ENCODE results near the gene MCM8. TPM values are rescaled to one million over a fixed set of nuclear protein-coding genes. Genes with fewer than 3 reads are reported as not detected.

MCM8 gene
- total RNA-seq: 1 to 10 TPM; 2.9 to 7.5 (median 3.9) TPM

- Histone ChIP-seq H3K27ac (peak within 1 kb of the TSS; percentile 51 to 80 (median 78)), H3K4me3 (peak within 1 kb of the TSS; percentile 64 to 89 (median 80)), H3K27me3 (no peaks in the 10 kb centered on the region), H3K9me3 (no peaks in the 10 kb centered on the region), H3K4me1 (peaks cover 16 to 34% (median 24%) of the 10 kb centered on the region in 4 donors), H3K36me3 (peaks cover 0 to 32% (median 14%) of the 10 kb centered on the region in 4 donors)
- ATAC-seq (ENCODE audit: low FRiP score in 2 of 2): peak; percentile 98 to 100
- 0 to 1% methylated on average over 20 to 61 of the region's 61 CpGs for WGBS, 2 donors
- peak in 2 of 6 experiments; percentile 3 to 8 for TF ChIP-seq CTCF (IDR thresholded peaks at IDR 0.05)
- TF ChIP-seq POLR2AphosphoS5 (IDR thresholded peaks at IDR 0.05): peak; percentile 86 to 91
- TF ChIP-seq POLR2A (IDR thresholded peaks at IDR 0.05): peak in 3 of 4 donors; percentile 17 to 56 (median 23)
- peak in 1 of 4 donors; percentile 87 for TF ChIP-seq EP300 (IDR thresholded peaks at IDR 0.05)
- DNase-seq: peak; percentile 96 to 97
These were observed at the start of gene MCM8, which contains the start of gene TRMT6 for GRCh38 chr20:5950271-5951031. TSS of gene MCM8 (plus strand) at chr20:5950652. CDS start at chr20:5952016, 1,364 bp downstream. TSS of gene TRMT6 (minus strand) at chr20:5950533. CDS start at chr20:5950405, 128 bp downstream.

- DNase-seq: no peak
- no peaks in the 10 kb centered on the region for H3K27me3 ChIP-seq
- 54 to 58% methylated on average over 1 of the region's 1 CpG for WGBS, 2 donors
These were observed 49.5 kb upstream of the MCM8 start for GRCh38 chr20:5900908-5901307.

GRCh38 chr20:5908981-5909380 lies 41.5 kb upstream of the MCM8 start:
- no peak for ATAC-seq (ENCODE audit: low FRiP score in 2 of 2)
- 67 to 71% methylated on average over 2 of the region's 2 CpGs for WGBS, 2 donors
- Histone ChIP-seq H3K36me3 (no peaks in the 10 kb centered on the region), H3K4me1 (peaks cover 4 to 9% (median 7%) of the 10 kb centered on the region in 4 donors), H3K9me3 (no peaks in the 10 kb centered on the region), H3K27me3 (peaks cover 0 to 8% (median 4%) of the 10 kb centered on the region in 4 donors), H3K27ac (no peak overlapping the region), H3K4me3 (no peak overlapping the region)
- no peak for DNase-seq
- TF ChIP-seq POLR2AphosphoS5 (IDR thresholded peaks at IDR 0.05) (no peak), EP300 (IDR thresholded peaks at IDR 0.05) (no peak), POLR2A (IDR thresholded peaks at IDR 0.05) (no peak), CTCF (IDR thresholded peaks at IDR 0.05) (no peak)

More at GRCh38 chr20:5900908-5901307, 49.5 kb upstream of the MCM8 start:
- H3K36me3 ChIP-seq: no peaks in the 10 kb centered on the region
- no peaks in the 10 kb centered on the region for H3K4me1 ChIP-seq
- no peak overlapping the region for H3K4me3 ChIP-seq
- ATAC-seq (ENCODE audit: low FRiP score in 2 of 2): no peak
- H3K9me3 ChIP-seq: no peaks in the 10 kb centered on the region
- TF ChIP-seq EP300 (IDR thresholded peaks at IDR 0.05): no peak
- no peak for TF ChIP-seq POLR2A (IDR thresholded peaks at IDR 0.05)
- TF ChIP-seq CTCF (IDR thresholded peaks at IDR 0.05): no peak
- no peak for TF ChIP-seq POLR2AphosphoS5 (IDR thresholded peaks at IDR 0.05)
- no peak overlapping the region for H3K27ac ChIP-seq

- WGBS, 2 donors: 61 to 63% methylated on average over 6 of the region's 6 CpGs
- TF ChIP-seq POLR2A (IDR thresholded peaks at IDR 0.05): no peak
- no peak for TF ChIP-seq POLR2AphosphoS5 (IDR thresholded peaks at IDR 0.05)
- TF ChIP-seq CTCF (IDR thresholded peaks at IDR 0.05): no peak
- no peak for TF ChIP-seq EP300 (IDR thresholded peaks at IDR 0.05)
- H3K4me3 ChIP-seq: no peak overlapping the region
- DNase-seq: no peak
- ATAC-seq (ENCODE audit: low FRiP score in 2 of 2): no peak
- H3K4me1 ChIP-seq: peaks cover 4 to 9% (median 7%) of the 10 kb centered on the region in 4 donors
- H3K36me3 ChIP-seq: no peaks in the 10 kb centered on the region
- peaks cover 0 to 8% (median 4%) of the 10 kb centered on the region in 4 donors for H3K27me3 ChIP-seq
- H3K27ac ChIP-seq: no peak overlapping the region
- no peaks in the 10 kb centered on the region for H3K9me3 ChIP-seq
These were observed 40.3 kb upstream of the MCM8 start for GRCh38 chr20:5910186-5910585.

All from upper lobe of left lung (tissue), 6 donors.